Measurements from ENCODE around the gene MYO15B.

Gene MYO15B

DNA sequence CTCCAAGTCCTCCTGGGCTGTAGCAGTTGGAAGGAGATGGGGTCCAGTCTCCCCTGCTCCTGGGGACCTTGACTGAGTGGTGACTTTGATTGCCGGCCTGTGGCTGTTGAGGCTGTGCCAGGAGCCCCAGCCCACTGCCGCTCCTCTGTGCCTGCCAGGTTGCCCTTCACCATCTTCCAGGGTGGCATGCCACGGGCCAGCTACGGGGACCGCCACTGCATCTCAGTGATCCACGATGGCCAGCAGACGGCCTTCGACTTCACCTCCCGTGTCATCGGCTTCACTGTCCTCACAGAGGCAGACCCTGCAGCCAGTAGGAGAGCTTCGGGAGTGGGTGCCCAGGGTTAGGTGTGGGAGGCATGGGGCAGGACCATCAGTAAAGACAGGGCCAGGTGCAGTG lies 23.4 kb upstream of the MYO15B start:
- no peak overlapping the region for H3K4me3 ChIP-seq (ENCODE audit: low read length)
- H3K36me3 ChIP-seq (ENCODE audit: control insufficient read depth, insufficient read depth, low read length): peaks cover 2% of the 10 kb centered on the region
- no peaks in the 10 kb centered on the region for H3K27me3 ChIP-seq (ENCODE audit: control insufficient read depth, insufficient read depth, low read length)
- no peaks in the 10 kb centered on the region for H3K4me1 ChIP-seq (ENCODE audit: control insufficient read depth, insufficient read depth, low read length)
- no peak overlapping the region for H3K27ac ChIP-seq (ENCODE audit: low read depth, low read length)
- no peak overlapping the region for H3K9ac ChIP-seq (ENCODE audit: low read length)

DNA sequence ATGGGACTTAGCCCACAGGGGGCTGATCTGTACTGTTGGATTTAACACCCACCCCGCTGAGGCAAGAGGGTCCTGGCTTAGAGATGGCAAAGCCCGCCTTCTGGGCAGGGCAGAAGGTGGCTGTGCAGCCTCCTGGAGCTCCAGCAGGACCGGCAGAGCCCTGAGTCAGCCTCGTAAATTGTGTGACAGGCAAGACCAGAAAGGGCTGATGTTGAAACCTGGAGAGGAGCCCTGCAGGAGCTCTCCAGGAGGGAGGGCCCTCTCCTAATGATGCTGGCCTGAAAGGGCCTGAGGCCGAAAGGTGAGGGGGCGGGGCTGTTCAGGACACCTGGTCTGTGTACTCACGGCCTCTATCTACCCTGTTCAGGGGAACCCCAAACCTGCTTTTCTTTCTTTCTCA lies 22.5 kb upstream of the MYO15B start:
- Histone ChIP-seq H3K9ac (ENCODE audit: low read length) (no peak overlapping the region), H3K4me1 (ENCODE audit: control insufficient read depth, insufficient read depth, low read length) (no peaks in the 10 kb centered on the region), H3K36me3 (ENCODE audit: control insufficient read depth, insufficient read depth, low read length) (peaks cover 2% of the 10 kb centered on the region), H3K27ac (ENCODE audit: low read depth, low read length) (no peak overlapping the region), H3K27me3 (ENCODE audit: control insufficient read depth, insufficient read depth, low read length) (no peaks in the 10 kb centered on the region), H3K4me3 (ENCODE audit: low read length) (no peak overlapping the region)

DNA sequence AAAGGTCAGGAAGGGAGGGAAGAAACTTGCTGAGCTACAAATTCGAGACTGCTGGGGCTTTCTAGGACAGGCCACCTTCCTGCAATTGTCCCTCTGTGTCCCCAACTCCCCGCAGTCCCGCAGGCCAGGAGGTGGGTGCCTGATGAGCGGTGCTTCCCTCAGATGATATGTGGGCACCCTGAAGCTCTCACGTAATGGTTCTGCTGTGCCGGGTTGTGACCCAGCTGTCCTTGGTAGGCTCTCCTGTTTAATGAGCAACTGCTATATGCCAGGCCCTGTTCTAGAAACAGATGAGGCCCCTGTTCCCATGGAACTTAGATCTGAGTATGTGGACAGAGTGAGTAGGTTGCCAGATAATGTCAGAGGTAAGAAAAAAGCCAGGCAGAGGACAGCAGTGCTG lies 22.0 kb upstream of the MYO15B start:
- Histone ChIP-seq H3K4me1 (ENCODE audit: control insufficient read depth, insufficient read depth, low read length) (no peaks in the 10 kb centered on the region), H3K36me3 (ENCODE audit: control insufficient read depth, insufficient read depth, low read length) (peaks cover 2% of the 10 kb centered on the region), H3K4me3 (ENCODE audit: low read length) (no peak overlapping the region), H3K9ac (ENCODE audit: low read length) (no peak overlapping the region), H3K27ac (ENCODE audit: low read depth, low read length) (no peak overlapping the region), H3K27me3 (ENCODE audit: control insufficient read depth, insufficient read depth, low read length) (no peaks in the 10 kb centered on the region)

DNA sequence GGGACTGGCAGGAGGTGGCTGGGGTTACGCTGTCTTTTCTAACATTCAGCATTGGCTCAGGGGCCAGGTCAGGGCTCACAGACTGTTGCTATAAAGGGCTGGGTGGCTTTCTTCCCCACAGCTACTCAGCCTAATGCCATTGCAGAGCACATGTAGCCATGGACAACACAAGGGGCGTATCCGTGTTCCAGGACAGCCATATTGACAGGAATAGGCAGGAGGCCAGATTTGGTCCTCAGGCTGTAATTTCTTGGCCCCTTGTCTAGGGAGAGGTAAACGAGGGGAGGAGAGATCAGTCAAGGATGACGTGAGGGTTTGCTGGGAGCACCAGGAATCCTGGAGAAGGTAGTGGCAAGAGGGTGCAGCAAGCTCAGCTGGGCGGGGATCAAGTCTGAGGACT lies 21.2 kb upstream of the MYO15B start:
- Histone ChIP-seq H3K36me3 (ENCODE audit: control insufficient read depth, insufficient read depth, low read length) (peaks cover 2% of the 10 kb centered on the region), H3K9ac (ENCODE audit: low read length) (no peak overlapping the region), H3K4me3 (ENCODE audit: low read length) (no peak overlapping the region), H3K4me1 (ENCODE audit: control insufficient read depth, insufficient read depth, low read length) (no peaks in the 10 kb centered on the region), H3K27me3 (ENCODE audit: control insufficient read depth, insufficient read depth, low read length) (no peaks in the 10 kb centered on the region), H3K27ac (ENCODE audit: low read depth, low read length) (no peak overlapping the region)

DNA sequence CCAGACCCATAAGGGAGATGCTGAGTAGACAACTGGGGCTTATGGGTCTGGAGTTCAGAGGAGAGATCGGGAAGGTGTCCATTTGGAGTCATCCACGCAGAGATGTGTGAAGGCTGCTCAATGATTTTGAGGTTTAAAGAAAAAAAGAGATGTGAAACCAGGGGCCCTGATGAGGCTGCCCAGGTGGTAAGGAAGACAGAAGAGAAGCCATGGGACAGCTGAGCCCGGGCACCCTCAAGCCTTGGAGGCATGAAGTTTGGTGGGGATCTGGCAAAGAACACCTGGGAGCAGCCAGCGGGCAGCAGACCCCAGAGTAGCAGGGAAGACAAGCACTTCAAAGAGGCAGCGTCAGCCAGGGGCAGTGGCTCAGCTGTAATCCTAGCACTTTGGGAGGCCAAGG lies 20.8 kb upstream of the MYO15B start:
- H3K27me3 ChIP-seq (ENCODE audit: control insufficient read depth, insufficient read depth, low read length): no peaks in the 10 kb centered on the region
- H3K4me3 ChIP-seq (ENCODE audit: low read length): no peak overlapping the region
- H3K27ac ChIP-seq (ENCODE audit: low read depth, low read length): no peak overlapping the region
- peaks cover 2% of the 10 kb centered on the region for H3K36me3 ChIP-seq (ENCODE audit: control insufficient read depth, insufficient read depth, low read length)
- no peaks in the 10 kb centered on the region for H3K4me1 ChIP-seq (ENCODE audit: control insufficient read depth, insufficient read depth, low read length)
- H3K9ac ChIP-seq (ENCODE audit: low read length): no peak overlapping the region

DNA sequence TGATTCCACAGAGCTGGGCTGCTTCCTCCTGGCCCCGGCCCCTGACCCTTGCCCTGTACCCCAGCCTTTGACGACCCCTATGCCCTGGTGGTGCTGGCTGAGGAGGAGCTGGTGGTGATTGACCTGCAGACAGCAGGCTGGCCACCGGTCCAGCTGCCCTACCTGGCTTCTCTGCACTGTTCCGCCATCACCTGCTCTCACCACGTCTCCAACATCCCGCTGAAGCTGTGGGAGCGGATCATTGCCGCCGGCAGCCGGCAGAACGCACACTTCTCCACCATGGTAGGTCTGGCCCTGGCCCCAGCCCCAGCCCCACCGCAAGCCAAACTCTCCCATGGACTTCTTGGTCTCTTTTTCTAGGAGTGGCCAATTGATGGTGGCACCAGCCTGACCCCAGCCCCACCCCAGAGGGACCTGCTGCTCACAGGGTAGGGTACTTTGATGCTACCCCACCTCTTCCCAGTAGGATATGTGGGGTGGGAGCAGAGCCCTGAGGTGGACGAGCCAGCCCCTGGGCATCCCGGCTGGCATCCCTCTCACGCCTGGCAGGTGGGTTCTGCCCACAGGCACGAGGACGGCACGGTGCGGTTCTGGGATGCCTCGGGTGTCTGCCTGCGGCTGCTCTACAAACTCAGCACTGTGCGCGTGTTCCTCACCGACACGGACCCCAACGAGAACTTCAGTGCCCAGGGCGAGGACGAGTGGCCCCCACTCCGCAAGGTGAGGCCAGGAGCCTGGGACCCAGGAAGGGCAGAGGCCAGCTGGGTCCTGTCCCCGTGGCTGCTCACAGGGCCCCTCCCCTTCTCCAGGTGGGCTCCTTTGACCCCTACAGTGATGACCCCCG lies 19.0 kb upstream of the MYO15B start:
- Histone ChIP-seq H3K27ac (ENCODE audit: low read depth, low read length) (no peak overlapping the region), H3K4me1 (ENCODE audit: control insufficient read depth, insufficient read depth, low read length) (no peaks in the 10 kb centered on the region), H3K36me3 (ENCODE audit: control insufficient read depth, insufficient read depth, low read length) (peaks cover 4% of the 10 kb centered on the region), H3K27me3 (ENCODE audit: control insufficient read depth, insufficient read depth, low read length) (no peaks in the 10 kb centered on the region), H3K9ac (ENCODE audit: low read length) (no peak overlapping the region), H3K4me3 (ENCODE audit: low read length) (no peak overlapping the region)

DNA sequence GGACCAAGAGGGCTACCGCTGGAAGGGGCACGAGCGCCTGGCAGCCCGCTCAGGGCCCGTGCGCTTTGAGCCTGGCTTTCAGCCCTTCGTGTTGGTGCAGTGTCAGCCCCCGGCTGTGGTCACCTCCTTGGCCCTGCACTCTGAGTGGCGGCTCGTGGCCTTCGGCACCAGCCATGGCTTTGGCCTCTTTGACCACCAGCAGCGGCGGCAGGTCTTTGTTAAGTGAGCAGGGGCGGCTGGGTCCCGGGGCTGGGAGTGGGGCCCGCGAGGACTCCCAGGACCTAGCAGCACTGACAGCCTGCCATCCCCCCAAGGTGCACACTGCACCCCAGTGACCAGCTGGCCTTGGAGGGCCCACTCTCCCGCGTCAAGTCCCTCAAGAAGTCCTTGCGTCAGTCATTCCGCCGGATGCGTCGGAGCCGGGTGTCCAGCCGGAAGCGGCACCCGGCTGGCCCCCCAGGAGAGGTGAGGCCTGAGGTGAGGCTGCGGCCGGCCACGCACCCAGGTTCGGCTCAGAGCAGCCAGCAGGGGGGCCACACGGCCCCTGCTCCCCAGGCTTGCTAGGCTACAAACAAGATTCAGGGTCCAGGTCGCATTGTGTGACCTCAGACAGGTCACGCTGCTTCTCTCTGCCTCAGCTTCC lies 17.4 kb upstream of the MYO15B start:
- H3K4me3 ChIP-seq (ENCODE audit: low read length): no peak overlapping the region
- H3K36me3 ChIP-seq (ENCODE audit: control insufficient read depth, insufficient read depth, low read length): peaks cover 4% of the 10 kb centered on the region
- no peak overlapping the region for H3K9ac ChIP-seq (ENCODE audit: low read length)
- no peak overlapping the region for H3K27ac ChIP-seq (ENCODE audit: low read depth, low read length)
- no peaks in the 10 kb centered on the region for H3K4me1 ChIP-seq (ENCODE audit: control insufficient read depth, insufficient read depth, low read length)
- no peaks in the 10 kb centered on the region for H3K27me3 ChIP-seq (ENCODE audit: control insufficient read depth, insufficient read depth, low read length)

DNA sequence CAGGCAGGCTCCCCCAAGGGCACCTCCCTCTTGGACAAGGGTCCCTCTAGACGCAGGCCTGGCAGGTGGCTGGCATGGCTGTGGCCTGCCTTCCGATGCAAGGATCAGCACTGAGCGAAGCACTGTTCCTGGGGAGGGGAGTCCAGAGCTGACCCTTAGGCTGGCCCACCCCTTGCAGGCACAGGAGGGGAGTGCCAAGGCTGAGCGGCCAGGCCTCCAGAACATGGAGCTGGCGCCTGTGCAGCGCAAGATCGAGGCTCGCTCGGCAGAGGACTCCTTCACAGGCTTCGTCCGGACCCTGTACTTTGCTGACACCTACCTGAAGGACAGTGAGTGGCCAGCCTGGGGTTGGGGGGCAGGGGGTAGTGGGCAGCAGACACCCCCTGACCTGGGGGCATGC lies 16.8 kb upstream of the MYO15B start:
- Histone ChIP-seq H3K36me3 (ENCODE audit: control insufficient read depth, insufficient read depth, low read length) (peaks cover 4% of the 10 kb centered on the region), H3K9ac (ENCODE audit: low read length) (no peak overlapping the region), H3K4me3 (ENCODE audit: low read length) (no peak overlapping the region), H3K4me1 (ENCODE audit: control insufficient read depth, insufficient read depth, low read length) (no peaks in the 10 kb centered on the region), H3K27me3 (ENCODE audit: control insufficient read depth, insufficient read depth, low read length) (no peaks in the 10 kb centered on the region), H3K27ac (ENCODE audit: low read depth, low read length) (no peak overlapping the region)

DNA sequence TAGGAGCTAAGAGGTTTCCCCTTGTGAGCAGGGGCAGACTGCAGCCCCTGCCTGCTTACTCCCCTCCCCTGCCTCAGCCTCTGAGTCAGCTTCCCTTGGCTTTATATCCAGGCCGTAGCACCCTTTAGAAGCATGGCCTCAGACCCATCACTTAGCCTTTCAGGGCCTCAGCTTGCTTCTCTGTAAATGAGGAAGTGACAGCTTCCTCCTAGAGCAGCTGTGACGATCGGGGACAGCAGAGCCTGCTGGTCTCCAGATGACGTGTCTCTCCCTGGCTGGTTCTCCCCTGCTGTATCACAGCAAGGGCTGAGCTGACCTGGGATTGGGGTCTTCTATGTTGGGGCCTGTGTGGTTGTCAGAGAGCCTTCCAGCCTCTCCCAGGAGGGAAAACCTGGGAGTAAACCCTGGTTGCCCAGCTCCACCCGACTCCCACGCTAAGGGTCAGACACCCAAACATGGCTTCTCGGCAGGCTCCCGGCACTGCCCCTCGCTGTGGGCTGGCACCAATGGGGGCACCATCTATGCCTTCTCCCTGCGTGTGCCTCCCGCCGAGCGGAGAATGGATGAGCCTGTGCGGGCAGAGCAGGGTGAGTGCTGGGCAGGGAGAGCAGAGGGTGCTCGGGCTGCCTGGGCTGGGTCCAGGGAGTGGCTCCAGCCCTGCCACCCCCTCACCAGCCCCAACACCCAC lies 16.3 kb upstream of the MYO15B start:
- Histone ChIP-seq H3K27ac (ENCODE audit: low read depth, low read length) (no peak overlapping the region), H3K4me3 (ENCODE audit: low read length) (no peak overlapping the region), H3K4me1 (ENCODE audit: control insufficient read depth, insufficient read depth, low read length) (no peaks in the 10 kb centered on the region), H3K9ac (ENCODE audit: low read length) (no peak overlapping the region), H3K36me3 (ENCODE audit: control insufficient read depth, insufficient read depth, low read length) (peaks cover 4% of the 10 kb centered on the region), H3K27me3 (ENCODE audit: control insufficient read depth, insufficient read depth, low read length) (no peaks in the 10 kb centered on the region)

DNA sequence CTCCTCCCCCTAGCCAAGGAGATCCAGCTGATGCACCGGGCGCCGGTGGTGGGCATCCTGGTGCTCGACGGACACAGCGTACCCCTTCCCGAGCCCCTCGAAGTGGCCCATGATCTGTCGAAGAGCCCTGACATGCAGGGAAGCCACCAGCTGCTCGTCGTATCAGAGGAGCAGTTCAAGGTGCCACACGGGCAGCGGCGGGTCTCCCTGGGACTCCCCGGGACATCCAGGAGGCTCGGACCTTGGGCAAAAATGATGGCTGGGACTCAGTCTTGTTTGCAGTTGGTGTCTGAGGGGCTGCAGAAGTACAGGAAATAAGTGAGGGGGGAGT lies 15.8 kb upstream of the MYO15B start:
- no peaks in the 10 kb centered on the region for H3K27me3 ChIP-seq (ENCODE audit: control insufficient read depth, insufficient read depth, low read length)
- no peak overlapping the region for H3K9ac ChIP-seq (ENCODE audit: low read length)
- peaks cover 4% of the 10 kb centered on the region for H3K36me3 ChIP-seq (ENCODE audit: control insufficient read depth, insufficient read depth, low read length)
- H3K27ac ChIP-seq (ENCODE audit: low read depth, low read length): no peak overlapping the region
- no peak overlapping the region for H3K4me3 ChIP-seq (ENCODE audit: low read length)
- H3K4me1 ChIP-seq (ENCODE audit: control insufficient read depth, insufficient read depth, low read length): no peaks in the 10 kb centered on the region

DNA sequence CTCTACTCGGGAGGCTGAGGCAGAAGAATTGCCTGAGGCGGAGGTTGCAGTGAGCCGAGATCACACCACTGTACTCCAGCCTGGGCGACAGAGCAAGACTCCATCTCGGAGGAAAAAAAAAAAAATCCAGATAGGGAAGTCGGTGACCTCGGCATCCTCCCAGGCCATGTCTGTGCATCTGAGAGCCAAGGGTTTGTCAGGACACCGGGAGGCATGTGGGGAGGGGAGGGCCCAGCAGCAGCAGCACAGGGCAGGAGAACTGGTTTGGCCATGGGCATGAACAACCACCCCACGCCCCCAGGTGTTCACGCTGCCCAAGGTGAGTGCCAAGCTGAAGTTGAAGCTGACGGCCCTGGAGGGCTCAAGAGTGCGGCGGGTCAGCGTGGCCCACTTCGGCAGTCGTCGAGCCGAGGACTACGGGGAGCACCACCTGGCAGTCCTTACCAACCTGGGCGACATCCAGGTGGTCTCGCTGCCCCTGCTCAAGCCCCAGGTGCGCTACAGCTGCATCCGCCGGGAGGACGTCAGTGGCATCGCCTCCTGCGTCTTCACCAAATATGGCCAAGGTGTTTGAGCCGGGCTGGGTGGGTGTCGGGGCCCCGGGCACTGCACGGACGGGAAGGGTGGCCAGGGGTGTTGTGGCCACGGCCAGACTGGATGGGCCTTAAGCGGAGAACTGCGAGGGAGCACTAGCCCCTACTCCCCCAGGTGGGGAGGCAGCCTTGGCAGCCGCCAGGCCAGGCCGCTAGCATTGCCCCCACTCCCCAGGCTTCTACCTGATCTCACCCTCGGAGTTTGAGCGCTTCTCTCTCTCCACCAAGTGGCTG lies 14.7 kb upstream of the MYO15B start:
- no peak overlapping the region for H3K9ac ChIP-seq (ENCODE audit: low read length)
- peaks cover 4% of the 10 kb centered on the region for H3K36me3 ChIP-seq (ENCODE audit: control insufficient read depth, insufficient read depth, low read length)
- H3K4me1 ChIP-seq (ENCODE audit: control insufficient read depth, insufficient read depth, low read length): no peaks in the 10 kb centered on the region
- no peak overlapping the region for H3K27ac ChIP-seq (ENCODE audit: low read depth, low read length)
- H3K27me3 ChIP-seq (ENCODE audit: control insufficient read depth, insufficient read depth, low read length): no peaks in the 10 kb centered on the region
- no peak overlapping the region for H3K4me3 ChIP-seq (ENCODE audit: low read length)

DNA sequence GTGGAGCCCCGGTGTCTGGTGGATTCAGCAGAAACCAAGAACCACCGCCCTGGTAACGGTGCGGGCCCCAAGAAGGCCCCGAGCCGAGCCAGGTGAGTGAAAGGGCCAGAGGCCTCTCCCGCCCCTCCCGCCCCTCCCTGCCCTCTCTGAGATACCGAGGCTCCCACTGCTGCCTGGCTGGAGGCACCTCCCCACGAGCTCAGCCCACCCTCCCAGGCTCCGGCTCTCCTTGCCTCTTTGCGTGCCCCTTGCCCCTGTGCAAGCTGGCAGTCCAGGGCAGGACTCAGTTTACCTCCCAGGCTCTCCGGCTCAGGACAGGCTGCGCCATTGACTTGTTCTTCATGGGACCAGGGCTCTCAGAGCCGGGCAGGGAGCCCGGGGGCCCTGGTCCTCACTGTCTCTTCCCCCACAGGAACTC lies 14.1 kb upstream of the MYO15B start:
- Histone ChIP-seq H3K4me3 (ENCODE audit: low read length) (no peak overlapping the region), H3K36me3 (ENCODE audit: control insufficient read depth, insufficient read depth, low read length) (peaks cover 4% of the 10 kb centered on the region), H3K27me3 (ENCODE audit: control insufficient read depth, insufficient read depth, low read length) (no peaks in the 10 kb centered on the region), H3K9ac (ENCODE audit: low read length) (no peak overlapping the region), H3K27ac (ENCODE audit: low read depth, low read length) (no peak overlapping the region), H3K4me1 (ENCODE audit: control insufficient read depth, insufficient read depth, low read length) (no peaks in the 10 kb centered on the region)

All from rectal smooth muscle tissue (tissue), 1 donor.